GM21381 (cell line): ENCODE measurements around the gene LRRC4.

Source experiments
- ATAC-seq: cut with Tn5 transposase; IDR thresholded peaks from one replicate; pipeline ENCODE4 v1.9.1; 2021; ENCODE audit warnings: mild to moderate bottlenecking, moderate library complexity; ENCODE audit not compliant: unreplicated experiment

The LRRC4 gene, protein sequence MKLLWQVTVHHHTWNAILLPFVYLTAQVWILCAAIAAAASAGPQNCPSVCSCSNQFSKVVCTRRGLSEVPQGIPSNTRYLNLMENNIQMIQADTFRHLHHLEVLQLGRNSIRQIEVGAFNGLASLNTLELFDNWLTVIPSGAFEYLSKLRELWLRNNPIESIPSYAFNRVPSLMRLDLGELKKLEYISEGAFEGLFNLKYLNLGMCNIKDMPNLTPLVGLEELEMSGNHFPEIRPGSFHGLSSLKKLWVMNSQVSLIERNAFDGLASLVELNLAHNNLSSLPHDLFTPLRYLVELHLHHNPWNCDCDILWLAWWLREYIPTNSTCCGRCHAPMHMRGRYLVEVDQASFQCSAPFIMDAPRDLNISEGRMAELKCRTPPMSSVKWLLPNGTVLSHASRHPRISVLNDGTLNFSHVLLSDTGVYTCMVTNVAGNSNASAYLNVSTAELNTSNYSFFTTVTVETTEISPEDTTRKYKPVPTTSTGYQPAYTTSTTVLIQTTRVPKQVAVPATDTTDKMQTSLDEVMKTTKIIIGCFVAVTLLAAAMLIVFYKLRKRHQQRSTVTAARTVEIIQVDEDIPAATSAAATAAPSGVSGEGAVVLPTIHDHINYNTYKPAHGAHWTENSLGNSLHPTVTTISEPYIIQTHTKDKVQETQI

GRCh38 chr7:128030654-128031611, at the start of gene LRRC4:
Gene LRRC4, minus strand, starts transcription at chr7:128031437. Its CDS starts 797 bp downstream, at chr7:128030640.
- peak; percentile 25 for ATAC-seq

DNA sequence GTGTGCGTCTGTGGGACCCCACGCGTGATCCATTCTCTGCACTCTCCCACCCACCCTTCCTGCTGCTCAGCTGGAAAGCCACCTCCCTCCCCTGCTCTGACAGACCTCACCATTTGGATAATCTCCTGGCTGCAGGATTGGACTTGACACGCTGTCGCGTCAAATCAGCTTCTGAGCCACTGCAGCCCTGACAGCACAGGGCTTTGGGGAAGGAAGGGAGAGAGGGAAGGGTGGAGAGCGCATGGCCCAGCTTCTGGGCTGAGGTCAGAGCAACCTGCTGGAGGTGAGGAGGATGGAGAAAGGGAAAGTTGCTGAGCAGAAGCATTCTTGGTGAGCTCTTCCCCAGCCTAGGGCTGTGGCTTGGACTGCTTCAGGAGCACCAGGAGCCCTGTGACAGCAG, 48.9 kb upstream of the LRRC4 start:
- no peak for ATAC-seq

DNA sequence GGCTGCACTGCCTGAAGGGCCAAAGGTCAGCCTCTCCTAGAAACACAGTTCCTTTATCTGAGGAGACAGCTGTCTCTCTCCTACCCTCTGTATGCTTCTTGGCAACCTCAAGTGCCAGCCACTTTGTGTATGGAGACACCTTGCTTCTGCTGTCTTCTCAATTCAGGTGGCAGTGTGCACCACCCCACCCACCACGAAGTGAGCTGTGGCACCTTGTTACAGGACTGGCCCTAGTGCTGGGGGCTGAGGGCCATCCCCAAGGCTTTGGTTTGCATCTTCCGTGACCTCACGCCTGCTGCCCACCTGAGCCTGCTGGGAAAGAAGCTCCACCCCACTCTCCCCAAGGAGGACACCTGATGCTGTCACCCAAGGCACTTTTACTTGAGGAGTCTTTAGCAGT, 47.1 kb upstream of the LRRC4 start:
- ATAC-seq, result no peak

GRCh38 chr7:128076796-128077271, 45.6 kb upstream of the LRRC4 start:
- ATAC-seq, result no peak

- no peak for ATAC-seq
Observed at GRCh38 chr7:128076196-128076795, 45.1 kb upstream of the LRRC4 start.

- no peak for ATAC-seq
Observed at GRCh38 chr7:128075242-128076095, 44.2 kb upstream of the LRRC4 start.

GRCh38 chr7:128074736-128075135, 43.5 kb upstream of the LRRC4 start:
- no peak for ATAC-seq

DNA sequence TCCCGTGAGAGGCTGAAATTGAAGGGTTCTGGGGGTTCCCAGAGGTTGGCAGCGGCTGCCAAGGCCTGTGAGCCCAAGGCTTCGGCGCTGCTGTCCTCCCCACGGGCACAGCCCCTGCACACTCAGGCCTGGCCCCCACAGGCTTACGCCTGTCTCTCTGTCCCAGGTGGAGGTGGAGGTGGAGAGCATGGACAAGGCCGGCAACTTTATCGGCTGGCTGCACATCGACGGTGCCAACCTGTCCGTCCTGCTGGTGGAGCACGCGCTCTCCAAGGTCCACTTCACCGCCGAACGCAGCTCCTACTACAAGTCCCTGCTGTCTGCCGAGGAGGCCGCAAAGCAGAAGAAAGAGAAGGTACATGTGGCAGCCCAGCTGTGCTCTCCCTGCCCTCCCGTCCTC, 43.1 kb upstream of the LRRC4 start:
- no peak for ATAC-seq

DNA sequence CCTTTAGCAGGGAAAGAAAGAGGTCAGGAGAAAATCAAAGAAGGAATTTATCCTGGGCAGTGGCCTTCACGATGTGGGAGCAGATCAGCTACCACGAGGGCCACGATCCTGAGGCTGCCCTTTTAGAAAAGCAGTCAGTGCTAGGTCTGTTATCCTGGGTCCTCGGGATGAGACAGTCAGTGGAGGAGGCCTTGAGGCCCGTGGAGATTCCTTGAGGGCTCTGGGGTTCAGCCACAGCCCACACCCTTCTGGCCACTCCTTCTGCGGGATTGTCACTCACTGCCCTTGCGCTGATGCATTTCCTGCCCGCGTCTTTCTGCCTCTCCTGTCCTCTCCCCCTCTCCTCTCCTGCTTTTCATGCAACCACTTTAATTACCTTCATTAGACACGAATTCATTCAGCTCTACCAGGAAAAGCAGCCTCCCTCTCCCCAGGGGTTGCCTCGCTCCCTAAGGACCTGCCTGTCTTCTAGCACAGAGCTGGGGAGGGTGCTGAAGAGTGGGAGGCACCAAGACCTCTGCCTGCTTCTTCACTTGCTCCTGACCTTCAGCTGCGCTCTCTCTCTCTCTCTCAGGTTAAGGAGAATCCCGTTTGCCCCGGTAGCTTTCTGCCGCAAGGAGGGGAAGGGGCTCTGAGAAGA, 42.6 kb upstream of the LRRC4 start:
- no peak for ATAC-seq

DNA sequence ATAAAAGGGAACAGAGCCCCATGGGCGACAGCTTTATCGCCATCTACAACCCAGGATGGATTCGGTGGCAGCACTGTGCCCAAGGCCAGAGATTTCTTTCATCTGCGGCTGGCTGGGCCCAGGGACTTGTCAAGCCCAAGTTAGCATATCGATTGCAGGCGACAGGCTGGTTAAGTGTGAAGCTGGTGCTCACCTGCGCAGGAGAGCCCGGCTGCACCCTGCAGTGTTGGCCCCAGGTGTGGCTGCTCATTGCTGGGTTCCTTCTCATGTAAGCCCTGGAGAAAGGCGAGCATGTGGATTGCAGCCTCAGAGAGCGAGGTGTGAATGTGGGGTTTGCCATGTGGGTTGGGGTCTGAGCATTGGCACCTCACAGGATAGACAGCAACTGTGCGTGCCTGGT, 40.6 kb upstream of the LRRC4 start:
- ATAC-seq, result no peak

DNA sequence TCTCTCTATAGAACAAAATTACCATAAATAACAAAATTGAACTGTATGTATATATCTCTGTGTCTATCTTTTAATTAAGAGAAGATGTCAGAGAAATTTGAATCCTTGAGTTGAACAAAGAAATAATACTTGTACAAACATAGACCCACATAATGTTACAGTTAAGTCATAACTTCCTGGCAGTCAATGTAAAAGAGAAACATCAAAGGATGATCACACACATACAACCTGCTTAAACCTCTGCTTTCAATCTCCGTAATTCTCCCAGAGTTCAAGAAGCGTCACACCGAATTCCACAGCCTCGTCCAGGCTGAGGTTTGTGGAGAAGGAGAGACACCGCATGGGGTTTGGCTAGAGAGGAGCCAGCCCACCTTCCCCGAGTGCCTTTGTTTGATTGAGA, 40.1 kb upstream of the LRRC4 start:
- no peak for ATAC-seq

DNA sequence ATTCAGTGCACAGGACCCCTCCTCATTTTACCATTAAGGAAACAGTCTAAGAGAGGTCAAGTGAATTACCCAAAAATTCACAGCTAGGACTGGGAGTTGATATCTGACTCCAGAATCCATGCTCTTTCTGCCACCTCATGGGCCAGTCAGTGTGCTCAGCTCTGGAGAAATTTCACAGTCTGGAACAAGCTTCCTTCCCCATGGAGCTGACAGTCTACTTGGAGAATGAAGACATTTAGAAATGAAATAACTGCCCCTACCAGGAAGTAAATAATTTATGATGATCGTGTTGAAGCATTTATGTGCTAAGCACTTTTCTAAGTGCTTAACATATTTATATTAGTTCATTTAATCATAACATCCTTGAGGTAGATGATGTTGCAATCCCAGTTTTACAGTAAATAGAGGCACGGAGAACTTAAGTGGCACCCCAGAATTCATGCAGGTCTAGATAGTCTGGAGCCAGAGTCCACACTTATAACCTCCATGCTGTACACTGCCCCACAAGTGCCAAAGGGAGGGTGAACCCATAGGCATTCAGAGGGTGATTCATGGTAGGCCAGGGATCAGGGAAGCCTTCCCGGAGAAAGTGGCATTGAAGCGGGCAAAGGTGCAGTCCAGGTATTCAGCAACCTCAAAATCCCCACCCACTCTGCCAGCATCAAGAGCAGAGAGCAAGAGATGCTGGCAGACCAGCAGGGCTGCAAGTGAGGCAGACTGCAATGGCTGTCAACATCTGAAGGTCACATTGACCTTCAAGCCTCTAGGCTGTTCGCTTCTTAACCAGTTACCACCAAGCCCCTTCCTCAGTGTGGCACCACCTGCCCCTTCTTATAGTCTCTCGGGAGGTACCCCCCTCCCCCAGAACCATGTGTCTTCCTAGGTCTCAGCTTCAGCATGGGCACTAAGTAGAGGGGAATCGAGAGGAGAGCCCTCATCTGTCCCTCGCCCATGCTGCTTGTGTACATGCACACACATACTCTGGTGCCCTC, 38.4 kb upstream of the LRRC4 start:
- ATAC-seq, result no peak

GRCh38 chr7:128068785-128069184, 37.5 kb upstream of the LRRC4 start:
- ATAC-seq, result no peak

- ATAC-seq, result no peak
Observed at GRCh38 chr7:128067983-128068382, 36.7 kb upstream of the LRRC4 start.

GRCh38 chr7:128066858-128067257, 35.6 kb upstream of the LRRC4 start:
- ATAC-seq, result no peak

DNA sequence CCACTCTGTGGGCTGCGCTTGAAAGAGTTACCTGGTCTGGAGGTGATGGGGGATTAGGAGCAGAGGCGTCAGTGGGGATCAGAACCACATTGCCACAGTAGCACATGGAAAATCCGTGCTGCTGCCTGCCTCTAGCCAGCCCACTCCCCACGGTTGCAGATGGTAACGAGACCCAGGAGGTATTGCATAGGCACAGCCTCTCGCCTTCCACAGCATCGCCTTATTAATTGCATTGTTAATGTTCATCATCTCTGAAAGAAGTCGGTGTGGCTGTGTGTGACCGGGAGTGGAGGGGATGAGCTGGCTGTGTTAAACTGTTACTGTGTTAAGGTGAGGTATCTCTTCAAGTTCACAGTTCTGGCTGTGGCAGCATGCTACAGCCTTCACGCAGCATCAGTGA, 35.2 kb upstream of the LRRC4 start:
- ATAC-seq, result no peak

DNA sequence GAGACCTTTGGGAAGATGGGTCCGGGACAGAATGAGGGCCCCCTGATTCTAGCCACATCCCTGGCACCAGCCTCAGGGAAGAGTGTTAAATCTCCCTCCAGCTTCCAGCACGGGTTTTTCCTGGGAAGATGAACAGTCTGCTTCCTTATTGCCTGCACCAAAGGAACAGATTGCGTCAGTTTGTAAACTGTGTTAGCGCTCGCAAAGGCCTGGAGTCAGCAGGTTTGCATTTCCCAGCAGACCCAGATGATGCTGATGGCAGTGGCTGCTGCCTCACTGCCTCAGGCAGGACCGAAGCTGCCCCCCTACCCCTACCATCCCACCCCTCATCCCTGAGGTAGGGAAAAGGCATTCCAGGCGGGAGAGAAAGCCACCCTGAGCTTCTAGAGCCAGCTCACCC, 34.6 kb upstream of the LRRC4 start:
- ATAC-seq, result no peak

GRCh38 chr7:128063088-128063487, 31.9 kb upstream of the LRRC4 start:
- ATAC-seq, result no peak
